Stimulated activated CD4-positive, alpha-beta T cell treated with anti-CD3 and anti-CD28 coated beads, Interleukin-2, amount 100 ng/mL, for 48 hours (primary cell): ENCODE data around the gene TWNK.
A peak's percentile ranks its signal among the peaks of the same experiment; 100 is the strongest.
"Not testable (repeated sequence)": the region's sequence is repeated elsewhere in the genome, so short reads cannot be mapped to it uniquely, and the experiment has no call there.

Source experiments
- DNase-seq, 2 donors: peaks; one replicate each; pipeline ENCODE4 v3.0.0-alpha.2; 2020

TWNK gene

DNA sequence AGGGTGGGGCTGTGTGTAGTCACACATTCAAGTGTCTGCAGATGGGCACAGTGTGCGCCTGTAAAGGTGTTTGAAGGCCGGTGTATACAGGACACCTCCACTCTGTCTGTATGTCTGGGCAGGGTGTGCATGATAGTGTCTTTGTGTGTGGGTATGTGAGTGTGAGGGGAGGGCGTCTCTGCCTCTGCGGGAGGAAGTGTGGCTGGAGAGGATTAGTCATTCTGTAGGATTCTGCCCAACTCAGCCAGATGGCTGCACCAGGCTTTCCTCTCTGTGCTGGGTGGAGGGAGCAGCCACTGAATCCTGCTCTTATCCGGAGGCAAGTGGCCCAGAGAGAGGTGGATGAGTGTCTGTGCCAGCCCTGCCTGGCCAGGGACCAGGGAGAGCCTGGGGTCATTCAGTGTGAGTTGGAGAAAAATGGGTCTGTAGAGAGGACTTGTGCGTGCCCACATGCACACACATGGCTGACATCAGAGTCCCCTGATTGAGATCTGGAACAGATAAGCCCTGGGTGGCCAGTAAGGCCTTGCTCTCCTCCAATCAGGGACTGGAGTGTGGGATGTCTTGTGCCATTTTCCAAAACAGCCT, 45.4 kb downstream of the TWNK start:
- DNase-seq: peak; percentile 35 to 47

DNA sequence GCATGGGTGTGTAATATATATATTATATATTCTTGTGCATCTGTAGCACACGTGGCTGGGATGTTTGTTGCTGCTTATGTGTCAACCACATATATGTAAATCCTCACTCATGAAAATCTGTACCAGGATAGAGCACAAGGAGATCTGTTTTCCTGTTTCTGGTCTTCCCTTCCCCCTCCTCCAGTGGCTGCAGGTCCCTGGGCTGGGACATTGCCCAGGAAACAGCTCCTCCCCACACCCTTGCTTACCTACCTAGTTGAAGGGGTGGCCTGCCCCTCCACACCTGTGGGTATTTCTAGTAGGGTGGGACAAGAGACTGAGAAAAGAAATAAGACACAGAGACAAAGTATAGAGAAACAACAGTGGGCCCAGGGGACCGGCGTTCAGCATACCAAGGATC, 45.9 kb downstream of the TWNK start:
- no peak for DNase-seq

DNA sequence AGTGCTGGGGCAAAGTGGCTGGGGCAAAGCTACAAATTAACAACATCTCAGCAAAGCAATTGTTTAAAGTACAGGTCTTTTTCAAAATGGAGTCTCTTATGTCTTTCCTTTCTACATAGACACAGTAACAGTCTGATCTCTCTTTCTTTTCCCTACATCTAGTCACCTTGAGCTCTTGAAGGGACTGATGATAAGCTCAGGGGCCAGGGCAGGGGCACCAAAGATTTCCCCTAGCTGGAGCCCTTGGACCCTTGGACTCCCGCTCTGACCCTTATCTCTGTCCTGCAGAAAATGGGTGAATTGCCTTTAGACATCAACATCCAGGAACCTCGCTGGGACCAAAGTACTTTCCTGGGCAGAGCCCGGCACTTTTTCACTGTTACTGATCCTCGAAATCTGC, 47.1 kb downstream of the TWNK start:
- DNase-seq: not testable (repeated sequence)

DNA sequence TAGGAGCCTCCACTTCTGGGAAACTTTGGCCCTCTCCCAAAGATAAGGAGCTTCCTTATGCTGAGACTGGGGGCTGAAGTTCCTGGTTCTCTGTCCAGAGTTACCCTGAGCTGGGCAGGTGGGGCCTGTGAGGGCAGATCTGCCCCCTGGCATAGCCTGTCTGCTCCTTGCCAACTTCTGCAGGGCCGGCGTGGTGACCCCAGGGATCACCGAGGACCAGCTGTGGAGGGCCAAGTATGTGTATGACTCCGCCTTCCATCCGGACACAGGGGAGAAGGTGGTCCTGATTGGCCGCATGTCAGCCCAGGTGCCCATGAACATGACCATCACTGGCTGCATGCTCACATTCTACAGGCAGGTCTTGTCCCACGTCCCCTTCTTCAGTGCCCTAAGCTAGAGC, 48.0 kb downstream of the TWNK start:
- no peak for DNase-seq

DNA sequence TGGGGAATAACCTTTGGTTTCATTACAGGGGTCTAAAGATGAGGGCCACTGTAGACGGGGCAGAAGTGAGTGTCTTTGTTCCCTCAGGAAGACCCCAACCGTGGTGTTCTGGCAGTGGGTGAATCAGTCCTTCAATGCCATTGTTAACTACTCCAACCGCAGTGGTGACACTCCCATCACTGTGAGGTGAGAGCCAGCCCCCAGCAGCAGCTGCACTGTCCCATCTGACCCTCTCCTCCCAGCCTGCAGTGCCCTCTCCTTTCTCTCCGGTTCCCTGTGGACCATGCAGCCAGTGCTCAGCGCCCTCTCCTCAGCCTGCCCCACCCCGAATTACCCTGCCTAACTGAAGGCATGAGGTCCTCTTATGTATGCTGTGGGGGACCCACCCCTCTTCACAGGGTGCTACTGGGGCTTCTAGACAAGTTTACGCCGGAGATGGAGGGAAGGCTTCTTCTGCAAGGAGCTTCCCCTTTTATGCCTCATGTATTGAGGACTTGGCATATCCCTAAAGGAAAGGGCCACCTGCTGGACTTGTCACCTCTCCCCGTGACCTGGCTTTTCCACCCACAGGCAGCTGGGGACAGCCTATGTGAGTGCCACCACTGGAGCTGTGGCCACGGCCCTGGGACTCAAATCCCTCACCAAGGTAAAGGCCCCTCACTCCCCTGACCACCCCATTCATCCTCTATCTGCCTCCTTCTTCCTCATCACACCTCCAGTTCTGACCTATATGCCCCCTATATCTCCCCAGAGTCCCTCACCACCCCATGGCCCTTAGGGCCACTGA, 48.8 kb downstream of the TWNK start:
- DNase-seq: no peak

DNA sequence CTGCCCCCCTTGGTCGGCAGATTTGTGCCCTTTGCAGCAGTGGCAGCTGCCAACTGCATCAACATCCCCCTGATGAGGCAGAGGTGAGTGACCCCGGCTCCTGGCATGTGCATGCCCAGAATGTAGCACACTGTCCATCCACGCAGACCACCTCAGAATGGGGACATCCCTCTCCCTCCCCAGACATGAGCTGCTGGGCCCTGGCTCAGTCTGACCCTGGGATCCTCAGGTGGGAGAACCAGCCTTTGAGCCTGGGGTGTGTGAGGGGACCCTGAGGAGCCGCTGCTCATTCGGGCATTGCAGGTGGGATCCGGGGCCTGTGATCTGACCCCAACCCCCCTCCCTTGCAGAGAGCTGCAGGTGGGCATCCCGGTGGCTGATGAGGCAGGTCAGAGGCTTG, 49.4 kb downstream of the TWNK start:
- no peak for DNase-seq

DNA sequence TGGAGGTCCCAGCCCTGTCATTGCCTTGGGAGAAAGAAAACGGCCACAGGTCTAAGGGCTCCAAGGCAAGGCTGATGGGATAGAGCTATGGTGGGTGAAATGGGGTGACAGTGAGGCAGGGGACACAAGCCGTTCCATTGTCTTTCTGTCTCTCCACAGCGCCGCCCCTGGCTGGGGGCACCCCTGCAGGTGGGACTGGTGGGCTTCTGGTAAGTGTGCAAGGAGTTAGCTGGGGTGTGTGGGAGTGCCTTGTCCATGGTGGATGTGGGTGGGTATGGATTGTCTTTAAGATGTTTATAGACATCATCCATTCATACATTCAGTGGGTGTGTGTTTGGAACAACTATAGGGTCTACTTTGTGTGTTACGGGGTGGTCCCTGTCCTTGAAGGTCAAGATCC, 51.1 kb downstream of the TWNK start:
- DNase-seq: no peak

DNA sequence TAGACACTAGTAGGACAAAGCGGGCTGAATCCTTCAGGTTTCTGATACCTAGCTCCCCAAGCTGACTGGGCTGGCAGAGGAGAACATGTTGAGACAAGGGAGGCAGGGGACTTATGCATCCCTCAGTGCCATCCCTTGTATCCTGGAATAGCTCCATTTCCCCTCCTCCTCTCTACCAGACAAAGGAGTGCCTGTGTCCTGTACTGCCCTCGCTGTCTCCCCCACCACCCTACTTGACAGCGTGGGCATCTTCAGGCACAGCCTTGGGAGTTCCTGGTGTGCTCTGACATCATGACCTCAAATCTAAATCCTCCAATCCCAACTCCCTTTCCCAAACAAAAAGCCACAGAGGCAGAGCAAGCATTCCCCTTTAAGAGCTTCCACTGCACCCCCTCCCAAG, 52.7 kb downstream of the TWNK start:
- DNase-seq: no peak

DNA sequence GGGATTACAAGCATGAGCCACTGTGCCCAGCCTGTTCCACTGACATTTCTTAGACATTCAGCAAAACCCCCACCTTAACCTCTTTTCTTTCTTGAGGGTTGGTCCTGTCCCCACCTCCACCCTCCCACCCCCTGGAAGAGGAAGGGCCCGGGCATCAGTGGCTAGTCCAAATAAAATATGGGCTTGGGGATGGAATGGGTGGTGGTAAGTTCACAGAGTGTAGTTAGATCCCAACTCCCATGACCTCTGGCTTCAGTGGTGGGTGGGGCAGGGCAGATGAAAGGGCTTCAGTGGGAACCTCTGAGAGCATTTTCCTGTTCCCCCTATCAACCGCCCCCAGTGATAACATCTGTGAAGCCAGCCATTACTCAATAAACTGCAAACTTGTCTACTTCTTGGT, 53.5 kb downstream of the TWNK start:
- DNase-seq: no peak

DNA sequence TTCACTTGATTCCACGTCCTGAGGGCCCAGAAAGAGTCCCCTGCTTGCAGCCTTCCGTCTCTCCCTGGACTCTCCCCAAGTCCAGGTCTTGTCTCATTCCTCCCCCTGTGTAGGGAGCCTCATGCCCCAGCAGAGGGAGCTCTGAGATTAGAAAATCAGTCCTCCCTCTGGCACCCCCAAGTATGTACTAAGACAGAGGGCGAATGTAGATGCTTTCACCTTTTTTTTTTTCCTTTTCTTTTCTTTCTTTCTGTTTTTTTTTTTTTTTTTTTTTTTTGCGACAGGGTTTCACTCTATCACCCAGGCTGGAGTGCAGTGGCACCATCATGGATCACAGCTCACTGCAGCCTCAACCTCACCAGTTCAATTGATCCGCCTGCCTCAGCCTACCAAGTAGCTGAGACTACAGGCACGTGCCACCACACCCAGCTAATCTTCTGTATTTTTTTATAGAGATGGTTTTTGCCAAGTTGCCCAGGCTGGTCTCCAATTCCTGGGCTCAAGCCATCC, 54.0 kb downstream of the TWNK start:
- peak; percentile 54 to 62 for DNase-seq

DNA sequence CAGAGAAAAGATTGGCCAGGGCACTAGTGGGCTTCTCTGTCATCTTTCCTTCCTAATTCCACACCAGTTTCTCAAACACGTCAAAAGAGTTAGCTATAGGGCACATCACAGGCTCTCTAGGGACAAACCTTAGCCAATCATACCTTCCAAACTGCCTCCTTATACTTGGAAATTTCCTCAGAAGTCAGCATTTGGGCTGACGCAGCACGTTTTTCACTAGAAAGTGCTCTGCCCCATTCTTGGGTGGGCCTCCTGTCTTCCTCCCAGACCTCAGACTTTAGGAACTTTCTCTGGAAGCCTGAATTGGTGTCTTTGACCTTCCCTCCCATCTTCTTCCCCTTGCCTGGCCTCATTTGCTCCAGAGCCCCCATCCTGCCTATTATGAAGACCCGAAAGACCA, 54.8 kb downstream of the TWNK start:
- DNase-seq: no peak

DNA sequence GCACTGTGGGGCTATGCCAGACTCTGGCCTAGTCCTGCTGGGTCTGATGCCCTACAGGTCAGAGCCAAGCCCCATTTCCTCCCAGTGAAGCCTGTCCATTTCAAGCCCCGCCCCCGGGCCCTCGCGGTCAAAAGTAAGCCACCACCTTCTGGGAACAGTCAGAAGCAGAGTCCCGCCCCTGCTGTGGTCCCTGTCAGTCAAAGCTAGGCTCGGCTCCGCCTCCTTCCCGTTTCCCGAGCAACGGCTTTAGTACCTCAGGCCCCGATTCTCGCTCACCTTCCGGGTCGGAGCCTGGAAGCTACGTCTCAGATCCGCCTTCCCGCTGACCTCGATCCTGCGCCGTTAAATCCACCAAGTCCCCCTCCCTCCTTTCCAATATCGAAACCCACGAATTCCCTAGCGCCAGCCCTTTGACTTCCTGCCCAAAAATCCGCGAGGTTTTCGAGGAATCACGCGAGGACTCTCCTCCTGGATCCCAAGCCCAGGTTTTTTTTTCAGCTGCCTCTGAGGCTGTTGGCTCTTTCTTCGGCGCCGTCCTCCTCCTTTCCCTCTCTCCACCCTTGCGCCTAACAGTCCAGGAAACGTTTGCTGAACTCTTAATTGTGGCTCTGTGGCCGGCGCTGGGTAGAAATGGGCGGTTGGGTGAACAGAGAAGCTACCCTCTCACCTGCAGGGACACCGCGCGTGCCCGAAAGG, 55.5 kb downstream of the TWNK start:
- peak; percentile 86 to 90 for DNase-seq

DNA sequence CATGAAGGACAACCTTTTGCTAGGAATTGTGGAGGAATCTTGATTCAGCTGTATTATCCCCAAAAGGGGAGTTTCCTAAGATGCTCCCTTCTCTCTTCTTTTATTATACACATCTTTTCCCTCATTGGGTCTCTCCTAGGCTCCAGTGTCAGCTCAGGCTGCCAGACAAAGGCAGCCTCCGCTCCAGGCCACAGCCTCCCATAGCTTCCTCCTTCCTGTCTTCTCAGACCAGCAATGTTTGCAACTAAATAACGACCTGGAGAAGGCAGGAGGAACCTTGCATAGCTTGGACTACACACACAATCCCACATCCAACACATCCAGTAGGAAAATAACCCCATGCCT, 56.0 kb downstream of the TWNK start:
- no peak for DNase-seq
